GM21526 (cell line): Measurements from ENCODE around the gene NR4A3.
"Not testable (repeated sequence)": the region's sequence is repeated elsewhere in the genome, so short reads cannot be mapped to it uniquely, and the experiment has no call there.

ENCODE experiments used
- ATAC-seq: cut with Tn5 transposase; IDR thresholded peaks from one replicate; pipeline ENCODE4 v1.9.1; 2021; ENCODE audit warnings: moderate library complexity; ENCODE audit not compliant: unreplicated experiment, low FRiP score

The NR4A3 gene

GRCh38 chr9:99821396-99822108 lies at the start of gene NR4A3:
NR4A3 (plus strand) TSS chr9:99821885; CDS start chr9:99828043, 6,158 bp downstream.
- peak; percentile 33 for ATAC-seq

DNA sequence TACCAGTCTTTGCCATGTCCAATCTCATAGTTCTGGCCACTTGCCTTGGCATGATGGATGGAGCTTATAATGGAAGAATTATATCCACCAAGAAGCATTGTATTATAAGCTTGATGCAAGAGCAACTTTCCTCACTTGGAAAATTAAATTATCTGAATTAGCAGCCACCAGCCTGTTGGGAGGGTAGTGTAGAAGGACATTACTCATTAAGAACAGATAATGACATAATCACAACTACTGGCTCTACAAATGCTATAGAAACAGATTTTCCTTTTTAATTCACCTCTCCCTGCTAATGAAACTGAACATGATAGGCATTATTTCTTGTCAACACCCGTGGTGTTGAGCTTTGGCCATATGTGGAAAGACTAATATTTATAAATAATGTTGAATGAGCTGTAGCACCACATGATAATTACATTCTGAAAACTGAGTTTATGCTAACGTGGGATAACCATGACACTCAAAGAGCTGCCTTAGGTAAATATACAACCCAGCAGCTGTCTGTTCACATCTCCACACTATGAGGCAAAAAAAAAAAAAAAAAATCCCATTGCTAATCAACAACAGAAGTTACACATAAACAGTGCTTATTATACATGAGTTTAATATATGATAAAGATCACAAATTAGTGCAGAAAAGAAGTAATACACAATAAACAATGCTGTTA lies 48.1 kb upstream of the NR4A3 start:
- ATAC-seq, result no peak

DNA sequence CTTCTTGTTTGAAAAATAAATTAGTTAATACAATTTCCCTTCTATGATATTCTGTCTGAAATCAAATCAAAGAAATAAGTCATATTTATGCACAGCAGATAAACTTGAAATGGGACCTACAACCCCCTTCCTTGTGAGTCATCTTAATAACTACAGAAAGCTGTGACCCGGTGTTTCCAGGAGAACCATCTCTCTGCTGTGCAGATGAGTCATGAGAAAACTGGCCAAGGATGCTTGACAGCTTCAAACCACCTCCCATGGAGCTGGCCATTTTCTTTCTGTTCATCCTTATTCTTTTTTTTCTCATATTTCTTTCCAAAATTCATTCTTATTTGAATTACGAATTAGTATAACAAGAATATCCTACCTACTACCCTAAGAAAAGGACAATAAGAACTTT lies 43.4 kb upstream of the NR4A3 start:
- no peak for ATAC-seq

- ATAC-seq, result no peak
These were observed 42.8 kb upstream of the NR4A3 start for GRCh38 chr9:99778836-99779235.

DNA sequence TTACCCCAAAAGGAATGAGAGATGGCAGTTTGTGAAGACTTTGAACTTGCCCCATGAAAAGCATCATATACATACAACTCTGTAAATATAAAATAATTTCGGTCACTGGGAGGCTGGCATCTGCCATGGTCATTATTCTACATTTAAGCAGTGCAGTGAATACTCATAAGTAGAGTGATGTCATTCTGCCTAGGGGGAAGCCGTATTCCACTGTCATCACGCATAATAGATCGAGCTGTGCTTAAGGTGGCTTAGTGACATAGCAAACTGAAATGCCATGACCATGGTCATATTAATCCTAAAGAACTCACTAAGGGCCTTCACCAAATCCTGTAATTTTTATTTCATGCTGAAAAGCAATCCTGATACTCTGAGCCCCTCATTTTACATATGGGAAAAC lies 42.4 kb upstream of the NR4A3 start:
- no peak for ATAC-seq

DNA sequence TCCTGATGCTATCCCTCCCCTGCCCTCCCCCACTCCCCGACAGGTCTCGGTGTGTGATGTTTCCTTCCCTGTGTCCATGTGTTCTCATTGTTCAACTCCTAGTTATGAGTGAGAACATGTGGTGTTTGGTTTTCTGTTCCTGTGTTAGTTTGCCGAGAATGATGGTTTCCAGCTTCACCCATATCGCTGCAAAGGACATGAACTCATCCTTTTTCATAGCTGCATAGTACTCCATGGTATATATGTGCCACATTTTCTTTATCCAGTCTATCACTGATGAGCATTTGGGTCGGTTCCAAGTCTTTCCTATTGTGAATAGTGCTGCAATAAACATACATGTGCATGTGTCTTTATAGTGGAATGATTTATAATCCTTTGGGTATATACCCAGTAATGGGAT lies 39.3 kb upstream of the NR4A3 start:
- ATAC-seq, result not testable (repeated sequence)

- ATAC-seq, result no peak
These were observed 38.5 kb upstream of the NR4A3 start for GRCh38 chr9:99782962-99783718.

GRCh38 chr9:99783799-99784198 lies 37.9 kb upstream of the NR4A3 start:
- ATAC-seq, result no peak

GRCh38 chr9:99785010-99785590 lies 36.6 kb upstream of the NR4A3 start:
- ATAC-seq, result no peak

DNA sequence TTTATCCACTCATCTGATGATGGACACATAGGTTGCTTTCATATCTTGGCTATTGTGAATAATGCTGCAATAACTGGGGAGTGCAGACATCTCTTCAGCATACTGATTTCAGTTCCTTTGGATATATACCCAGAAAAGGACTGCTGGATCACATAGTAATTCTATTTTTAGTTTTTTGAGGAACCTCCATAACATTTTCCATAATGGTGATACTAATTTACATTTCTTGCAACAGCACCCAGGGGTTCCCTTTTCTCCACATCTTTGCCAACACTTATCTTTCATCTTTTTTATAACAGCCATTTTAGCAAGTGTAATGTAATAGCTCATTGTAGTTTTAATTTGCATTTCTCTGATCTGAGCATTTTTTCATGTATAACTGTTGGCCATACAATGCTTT lies 34.1 kb upstream of the NR4A3 start:
- no peak for ATAC-seq

DNA sequence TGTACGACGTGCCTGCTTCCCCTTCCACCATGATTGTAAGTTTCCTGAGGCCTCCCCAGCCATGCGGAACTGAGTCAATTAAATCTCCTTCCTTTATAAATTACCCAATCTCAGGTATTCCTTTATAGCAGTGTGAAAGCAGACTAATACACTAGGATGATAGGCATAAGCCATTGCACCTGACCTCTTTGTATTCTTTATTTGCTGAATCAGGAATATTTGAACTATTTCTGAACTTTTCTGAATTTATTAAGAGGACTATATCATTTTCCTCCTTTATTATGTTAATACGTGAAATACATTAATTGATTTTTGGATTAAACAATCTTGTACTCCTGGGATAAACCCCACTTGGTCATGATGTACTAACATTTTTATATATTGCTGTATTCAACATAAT lies 28.2 kb upstream of the NR4A3 start:
- no peak for ATAC-seq

DNA sequence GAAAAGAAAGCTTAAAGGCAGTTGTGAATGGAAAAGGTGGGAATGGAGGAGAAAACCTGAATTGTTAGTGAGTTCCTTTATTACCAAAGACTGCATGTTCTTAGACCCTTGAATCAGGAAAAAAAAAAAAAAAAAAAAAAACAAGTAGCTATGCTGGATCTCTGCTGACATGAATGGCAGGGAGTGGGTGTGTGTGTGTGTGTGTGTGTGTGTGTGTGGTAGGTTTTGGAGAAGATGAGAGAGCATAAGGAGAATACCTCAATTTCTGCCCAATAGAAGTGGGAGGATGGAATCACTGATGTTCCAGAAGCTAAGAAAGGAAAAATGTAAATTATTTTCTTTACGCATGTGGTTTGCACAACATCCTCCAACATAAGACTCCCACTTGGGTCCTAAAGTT lies 25.5 kb upstream of the NR4A3 start:
- ATAC-seq, result no peak

DNA sequence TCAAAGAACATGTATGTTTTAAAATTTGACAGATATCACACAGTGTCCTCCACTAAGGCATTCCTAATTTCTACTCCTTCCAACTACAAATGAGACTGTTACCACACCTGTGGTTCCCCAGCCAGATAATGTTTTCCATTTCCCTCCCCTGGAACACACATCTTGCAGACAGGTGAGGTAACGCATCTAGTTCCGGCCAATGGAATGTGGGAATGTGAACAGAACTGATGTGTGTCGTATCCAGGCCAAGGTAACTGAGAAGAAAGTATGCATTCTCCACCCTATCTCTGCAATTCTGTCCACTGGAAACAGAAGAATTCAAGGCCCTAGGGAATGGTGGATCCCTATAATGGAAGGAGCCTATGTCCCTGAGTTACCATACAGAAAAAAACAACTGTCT lies 19.9 kb upstream of the NR4A3 start:
- no peak for ATAC-seq

- no peak for ATAC-seq
These were observed 18.0 kb upstream of the NR4A3 start for GRCh38 chr9:99803694-99804093.

DNA sequence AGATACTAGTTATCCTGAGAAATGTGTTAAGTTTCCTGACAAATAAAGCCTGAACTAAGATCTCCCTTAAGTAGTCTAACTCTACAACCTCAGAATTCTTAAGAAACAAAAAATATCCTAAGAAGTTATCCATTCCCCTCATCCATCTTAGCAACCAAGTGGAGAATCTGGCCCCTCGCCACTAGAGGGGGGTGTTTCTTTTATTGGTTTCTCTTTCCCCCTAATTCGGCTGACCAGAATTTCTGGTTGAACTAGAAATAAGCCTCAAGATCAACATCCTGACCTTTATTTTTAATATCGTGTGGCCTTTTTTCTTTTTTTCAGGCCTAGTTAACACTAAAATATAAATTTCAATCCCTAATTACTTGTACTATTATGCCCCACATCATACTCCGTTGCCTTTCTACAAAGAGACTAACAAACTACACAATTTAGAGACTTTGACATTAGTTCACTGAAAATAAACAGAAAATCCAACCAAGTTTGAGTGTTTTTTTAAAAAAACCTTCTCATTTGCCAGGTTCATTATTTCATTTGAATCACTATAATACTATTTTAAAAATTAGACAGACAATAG lies 14.3 kb upstream of the NR4A3 start:
- ATAC-seq, result no peak

DNA sequence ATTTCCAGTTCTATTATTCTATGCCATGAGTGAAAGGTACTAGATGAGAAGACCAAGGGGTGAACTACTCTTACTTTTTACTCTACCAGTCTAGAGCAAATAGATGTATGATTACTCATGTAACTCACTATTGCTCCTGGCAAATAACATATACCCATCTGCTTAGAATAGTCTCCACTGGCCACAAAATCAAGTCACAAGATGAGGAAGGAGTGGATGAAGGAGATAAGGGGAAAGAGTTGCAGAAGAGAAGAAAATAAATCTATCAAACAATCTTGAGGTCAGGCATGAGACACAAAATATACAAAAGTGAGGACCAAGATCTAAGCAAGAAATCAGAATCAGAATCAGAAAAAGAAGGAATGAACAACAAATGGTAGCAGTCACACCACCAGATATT lies 13.7 kb upstream of the NR4A3 start:
- no peak for ATAC-seq

- no peak for ATAC-seq
These were observed 13.2 kb upstream of the NR4A3 start for GRCh38 chr9:99808454-99808853.

DNA sequence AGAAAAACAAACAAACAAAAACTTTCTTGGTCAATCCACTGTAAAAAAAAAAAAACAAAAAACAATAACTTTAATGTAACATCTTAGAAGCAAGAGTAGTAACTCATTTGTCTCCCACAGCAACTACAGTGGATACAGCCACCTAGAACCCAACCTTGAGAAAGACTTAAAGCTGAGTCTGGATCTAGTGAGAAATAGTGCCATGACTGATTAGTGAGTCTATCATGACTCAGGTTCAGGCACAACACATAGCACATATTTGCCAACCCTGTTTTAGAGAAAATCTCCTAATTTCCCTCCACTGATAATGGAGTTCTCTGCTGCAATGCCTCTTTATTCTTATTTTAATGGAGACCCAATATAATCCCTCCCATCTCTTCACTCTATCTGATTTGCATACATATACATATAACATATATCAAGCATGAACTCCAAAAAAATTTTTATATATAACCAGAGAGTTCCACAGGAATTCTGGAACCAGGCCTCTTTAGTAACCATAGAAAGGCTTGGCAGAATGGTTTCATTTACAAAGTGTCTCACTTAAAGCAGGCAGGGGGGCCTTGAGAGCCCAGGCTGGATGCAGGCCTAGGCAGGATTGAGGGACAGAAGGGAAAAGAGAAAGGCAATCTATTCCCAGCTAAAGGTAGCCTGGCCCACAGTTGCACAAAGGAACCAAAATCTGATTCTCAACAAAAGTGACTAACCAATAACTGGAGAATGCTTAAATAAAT lies 11.9 kb upstream of the NR4A3 start:
- ATAC-seq, result no peak

- no peak for ATAC-seq
These were observed 10.5 kb upstream of the NR4A3 start for GRCh38 chr9:99811172-99811571.
